ENCODE data around the gene KRTAP4-9.
"Not testable (repeated sequence)": the region's sequence is repeated elsewhere in the genome, so short reads cannot be mapped to it uniquely, and the experiment has no call there.

KRTAP4-9 gene

DNA sequence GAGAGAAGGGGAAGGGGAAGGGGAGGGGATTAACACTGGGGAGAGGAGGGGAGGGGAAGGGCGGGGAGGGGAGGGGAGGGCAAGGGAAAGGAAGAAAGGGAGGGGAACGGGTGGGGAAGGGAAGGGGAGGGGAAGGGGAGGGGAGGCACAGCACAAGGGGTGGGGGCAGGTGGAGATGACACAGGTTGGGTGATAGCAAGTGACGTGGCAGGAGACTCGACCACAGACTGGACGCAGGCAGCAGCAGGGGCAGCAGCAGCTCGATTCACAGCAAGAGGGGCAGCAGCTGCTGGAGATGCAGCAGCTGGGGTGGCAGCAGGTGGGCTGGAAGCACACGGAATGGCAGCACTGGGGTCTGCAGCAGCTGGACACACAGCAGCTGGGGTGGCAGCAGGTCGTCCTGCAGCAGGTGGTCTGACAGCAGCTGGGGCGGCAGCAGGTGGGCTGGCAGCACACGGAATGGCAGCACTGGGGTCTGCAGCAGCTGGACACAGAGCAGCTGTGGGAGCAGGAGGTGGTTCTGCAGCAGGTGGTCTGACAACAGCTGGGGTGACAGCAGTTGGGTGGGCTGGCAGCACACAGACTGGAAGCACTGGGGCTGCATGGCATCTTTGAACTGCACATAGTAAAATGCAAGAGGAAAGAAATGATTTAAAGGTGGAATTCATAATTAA, 3.5 kb upstream of the KRTAP4-9 start, which contains the start of gene KRTAP4-16:
Gene KRTAP4-16, minus strand, starts transcription at position 624 of the 674 bp plus-strand sequence. Its CDS starts 0 bp downstream, at position 624.
- no peak for TF ChIP-seq CTCF (conservative IDR thresholded peaks at IDR 0.05; ENCODE audit: low read depth, low read length)
- no peak within 1 kb of the TSS for H3K4me3 ChIP-seq (ENCODE audit: low read depth, low read length)
- DNase-seq (ENCODE audit: low read depth) = no peak

DNA sequence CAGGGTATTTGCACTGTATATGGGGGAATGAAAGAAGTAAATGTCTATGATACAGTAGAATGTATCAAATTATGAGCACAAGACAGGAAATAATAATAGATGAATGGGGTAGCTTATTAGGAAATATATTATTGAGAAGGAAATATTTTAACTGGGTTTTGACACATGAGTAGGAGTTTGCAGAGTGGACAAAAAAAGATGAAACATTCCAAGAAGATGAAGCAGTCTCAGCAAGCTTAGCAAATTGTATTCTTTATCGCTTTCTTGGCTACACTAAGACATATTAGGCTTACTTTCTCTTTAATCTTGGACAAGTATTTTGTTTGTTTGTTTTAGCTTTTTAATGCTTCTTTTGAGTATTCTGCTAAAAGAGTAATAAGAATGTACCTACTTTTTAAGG, 1.3 kb upstream of the KRTAP4-9 start:
- TF ChIP-seq CTCF (conservative IDR thresholded peaks at IDR 0.05; ENCODE audit: low read depth, low read length) = no peak
- no peak for DNase-seq (ENCODE audit: low read depth)
- no peak overlapping the region for H3K4me3 ChIP-seq (ENCODE audit: low read depth, low read length)

DNA sequence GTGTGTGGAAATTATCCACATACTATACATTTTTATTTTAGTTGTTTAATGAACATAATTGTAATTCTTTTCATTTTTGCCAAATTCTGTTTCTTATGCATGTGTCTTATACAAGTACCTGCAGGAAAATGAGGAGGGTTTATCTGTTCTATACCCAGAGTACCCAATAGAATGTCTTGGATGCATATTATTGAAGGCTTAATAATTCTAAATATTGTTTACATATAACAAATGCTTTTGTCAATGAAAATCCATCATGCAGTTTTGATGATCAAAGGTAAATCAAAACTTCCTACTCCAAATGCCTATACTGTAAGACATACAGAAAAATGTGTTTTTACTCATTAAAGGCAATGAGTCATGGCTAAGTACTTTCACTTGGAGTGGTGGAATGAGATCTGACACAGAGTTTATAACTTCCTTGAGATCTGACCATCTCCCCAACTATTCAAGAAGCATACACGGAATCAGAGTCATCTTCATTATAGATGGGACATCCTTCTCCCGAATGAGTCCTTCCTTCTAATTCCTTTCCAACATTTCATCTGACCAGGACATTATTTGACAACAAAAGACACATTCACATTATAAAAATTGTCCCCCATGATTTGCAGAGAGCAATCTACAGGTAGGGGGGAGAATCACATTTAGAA, 677 bp upstream of the KRTAP4-9 start:
- not testable (repeated sequence) for DNase-seq (ENCODE audit: low read depth)

GRCh38 chr17:41107941-41108450, 2.8 kb downstream of the KRTAP4-9 start:
- no peak for DNase-seq (ENCODE audit: low read depth)
- H3K4me3 ChIP-seq (ENCODE audit: low read depth, low read length) = no peak overlapping the region
- TF ChIP-seq CTCF (conservative IDR thresholded peaks at IDR 0.05; ENCODE audit: low read depth, low read length) = no peak

More for the DNA sequence above, 677 bp upstream of the KRTAP4-9 start:
- not testable (repeated sequence) for H3K4me3 ChIP-seq (ENCODE audit: low read depth, low read length)

GRCh38 chr17:41108728-41109386, 3.7 kb downstream of the KRTAP4-9 start:
- not testable (repeated sequence) for DNase-seq (ENCODE audit: low read depth); H3K4me3 ChIP-seq (ENCODE audit: low read depth, low read length)

DNA sequence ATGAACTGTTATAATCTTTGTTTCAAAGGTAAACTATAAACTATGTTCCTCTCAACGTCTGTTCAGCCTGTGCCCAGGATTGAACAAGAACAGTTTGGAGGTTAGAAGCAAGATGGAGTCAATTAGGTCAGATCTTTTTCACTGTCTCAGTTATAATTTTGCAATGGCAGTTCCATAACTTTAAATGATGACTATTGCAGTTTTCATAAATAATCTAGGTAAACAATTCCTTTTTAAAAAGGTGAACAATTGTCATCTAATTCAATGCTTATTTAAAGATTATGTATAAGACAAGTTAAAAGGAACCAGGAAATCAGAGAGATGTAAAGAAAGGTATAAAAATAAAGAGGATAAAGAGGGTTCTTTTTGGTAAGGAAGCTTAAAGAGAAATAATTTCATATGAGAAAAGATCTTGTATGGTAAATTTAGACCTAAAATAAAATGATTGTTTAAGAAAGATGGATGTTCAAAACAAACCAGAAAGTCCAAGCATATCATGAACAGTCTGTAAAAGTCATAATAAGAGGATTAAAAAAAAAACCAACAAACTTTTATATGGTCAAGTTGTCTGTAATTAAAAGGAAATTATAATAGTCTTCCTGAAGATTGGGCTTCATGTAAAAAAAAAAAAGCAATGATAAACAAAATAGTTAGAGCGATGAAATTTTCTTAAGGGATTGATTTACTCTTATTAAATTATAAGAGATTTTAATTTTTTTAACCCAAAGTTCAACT, 6.1 kb downstream of the KRTAP4-9 start:
- no peak for TF ChIP-seq CTCF (conservative IDR thresholded peaks at IDR 0.05; ENCODE audit: low read depth, low read length)
- H3K4me3 ChIP-seq (ENCODE audit: low read depth, low read length) = no peak overlapping the region
- DNase-seq (ENCODE audit: low read depth) = no peak

DNA sequence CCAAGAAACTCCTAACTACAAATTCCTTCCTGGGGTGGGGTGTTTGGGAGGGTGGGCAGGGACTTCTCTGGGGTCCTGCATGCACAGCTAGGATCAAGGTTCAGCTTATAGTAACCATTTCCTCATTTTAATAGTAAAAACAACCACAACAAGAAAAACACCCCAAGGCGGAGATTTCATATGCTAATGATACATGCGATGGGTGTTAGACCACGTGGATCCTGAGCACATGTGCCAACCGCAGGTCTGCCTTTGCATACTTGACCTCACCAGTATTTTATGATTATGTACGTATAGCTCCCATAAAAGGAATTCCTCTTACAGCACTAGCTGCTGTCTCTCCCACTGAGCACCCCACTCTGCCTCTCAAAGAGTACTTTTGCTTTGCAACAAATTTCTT, 11.1 kb downstream of the KRTAP4-9 start:
- DNase-seq (ENCODE audit: low read depth) = no peak
- H3K4me3 ChIP-seq (ENCODE audit: low read depth, low read length) = no peak overlapping the region

DNA sequence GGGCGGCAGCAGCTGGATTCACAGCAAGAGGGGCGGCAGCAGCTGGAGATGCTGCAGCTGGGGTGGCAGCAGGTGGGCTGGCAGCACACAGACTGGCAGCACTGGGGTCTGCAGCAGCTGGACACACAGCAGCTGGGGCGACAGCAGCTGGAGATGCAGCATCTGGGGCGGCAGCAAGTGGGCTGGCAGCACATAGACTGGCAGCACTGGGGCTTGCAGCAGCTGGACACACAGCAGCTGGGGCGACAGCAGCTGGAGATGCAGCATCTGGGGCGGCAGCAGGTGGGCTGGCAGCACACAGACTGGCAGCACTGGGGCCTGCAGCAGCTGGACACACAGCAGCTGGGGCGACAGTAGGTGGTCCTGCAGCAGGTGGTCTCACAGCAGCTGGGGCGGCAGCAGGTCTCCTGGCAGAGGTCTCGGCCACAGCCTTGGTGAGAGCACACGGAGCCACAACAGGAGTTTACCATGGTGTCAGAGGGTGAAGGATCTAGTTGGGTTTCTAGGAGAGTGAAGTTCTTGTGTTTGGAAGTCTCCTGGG, 12.7 kb downstream of the KRTAP4-9 start, which contains the start of gene KRTAP4-11:
Gene KRTAP4-11, minus strand, starts transcription at position 528 of the 541 bp plus-strand sequence. Its CDS starts 58 bp downstream, at position 470.
- H3K4me3 ChIP-seq (ENCODE audit: low read depth, low read length); DNase-seq (ENCODE audit: low read depth): not testable (repeated sequence)

More for the DNA sequence above, 11.1 kb downstream of the KRTAP4-9 start:
- TF ChIP-seq CTCF (conservative IDR thresholded peaks at IDR 0.05; ENCODE audit: low read depth, low read length) = no peak

Data from choroid plexus epithelial cell (primary cell).